Subcutaneous abdominal adipose tissue (tissue), 5 donors: ENCODE results near the gene PDE11A.
A peak's percentile ranks its signal among the peaks of the same experiment; 100 is the strongest.

Experiments used
- H3K27ac ChIP-seq: one replicate; pipeline ENCODE4 v1.7.0; 2013; ENCODE audit warnings: low read depth, mild to moderate bottlenecking, inconsistent platforms, low read length, moderate library complexity
- H3K27me3 ChIP-seq, 5 donors: one replicate each; pipeline ENCODE4 v1.7.0; 2013; ENCODE audit warnings: low read length in 5 of 5, inconsistent platforms in 1 of 5; ENCODE audit not compliant: control insufficient read depth in 5 of 5, insufficient read depth in 4 of 5
- H3K36me3 ChIP-seq, 5 donors: one replicate each; pipeline ENCODE4 v1.7.0; 2013; ENCODE audit warnings: low read length in 5 of 5; ENCODE audit not compliant: control insufficient read depth in 5 of 5, insufficient read depth in 5 of 5
- H3K4me1 ChIP-seq, 5 donors: one replicate each; pipeline ENCODE4 v1.7.0; 2013; ENCODE audit warnings: low read length in 5 of 5, mild to moderate bottlenecking in 3 of 5, moderate library complexity in 1 of 5; ENCODE audit not compliant: control insufficient read depth in 5 of 5, insufficient read depth in 5 of 5
- H3K4me3 ChIP-seq, 5 donors: one replicate each; pipeline ENCODE4 v1.7.0; 2013; ENCODE audit warnings: low read length in 5 of 5, low read depth in 1 of 5
- H3K9ac ChIP-seq, 5 donors: one replicate each; pipeline ENCODE4 v1.7.0; 2013; ENCODE audit warnings: low read length in 5 of 5, mild to moderate bottlenecking in 4 of 5, moderate library complexity in 3 of 5
- H3K9me3 ChIP-seq, 5 donors: one replicate each; pipeline ENCODE4 v1.7.0; 2013; ENCODE audit warnings: low read length in 5 of 5; ENCODE audit not compliant: control insufficient read depth in 5 of 5
- donor health status: healthy.
- donor health status: healthy.
- donor health status: healthy.
- donor health status: healthy.
- donor health status: healthy.

Gene PDE11A

GRCh38 chr2:177784745-177785067 lies 287.9 kb downstream of the PDE11A start:
- H3K27ac ChIP-seq = peak overlapping the region; percentile 96

GRCh38 chr2:177783835-177784744 lies 288.5 kb downstream of the PDE11A start:
- Histone ChIP-seq H3K27me3 (no peaks in the 10 kb centered on the region), H3K9ac (peak overlapping the region in 3 of 5 donors; percentile 1 to 62 (median 48)), H3K4me1 (peaks cover 2 to 20% (median 16%) of the 10 kb centered on the region in 5 donors), H3K4me3 (peak overlapping the region in 4 of 5 donors; percentile 7 to 14 (median 10)), H3K36me3 (no peaks in the 10 kb centered on the region), H3K9me3 (peaks cover 0 to 3% (median 0%) of the 10 kb centered on the region in 5 donors), H3K27ac (peak overlapping the region; percentile 96)

More at GRCh38 chr2:177784745-177785067, 287.9 kb downstream of the PDE11A start:
- Histone ChIP-seq H3K9me3 (peaks cover 0 to 3% (median 0%) of the 10 kb centered on the region in 5 donors), H3K4me3 (peak overlapping the region in 3 of 5 donors; percentile 7 to 15 (median 8)), H3K4me1 (peaks cover 2 to 20% (median 16%) of the 10 kb centered on the region in 5 donors), H3K9ac (peak overlapping the region in 3 of 5 donors; percentile 7 to 62 (median 48)), H3K27me3 (no peaks in the 10 kb centered on the region), H3K36me3 (no peaks in the 10 kb centered on the region)

GRCh38 chr2:177783091-177783490 lies 289.5 kb downstream of the PDE11A start:
- Histone ChIP-seq H3K36me3 (no peaks in the 10 kb centered on the region), H3K4me3 (no peak overlapping the region)

GRCh38 chr2:177782613-177783012 lies 290.0 kb downstream of the PDE11A start:
- peaks cover 0 to 3% (median 0%) of the 10 kb centered on the region in 5 donors for H3K9me3 ChIP-seq
- peaks cover 2 to 20% (median 16%) of the 10 kb centered on the region in 5 donors for H3K4me1 ChIP-seq
- no peak overlapping the region for H3K9ac ChIP-seq
- H3K27me3 ChIP-seq = no peaks in the 10 kb centered on the region
- no peak overlapping the region for H3K4me3 ChIP-seq
- no peaks in the 10 kb centered on the region for H3K36me3 ChIP-seq
- H3K27ac ChIP-seq = peak overlapping the region; percentile 96

More at GRCh38 chr2:177783091-177783490, 289.5 kb downstream of the PDE11A start:
- Histone ChIP-seq H3K9ac (no peak overlapping the region), H3K27me3 (no peaks in the 10 kb centered on the region), H3K4me1 (peaks cover 2 to 20% (median 16%) of the 10 kb centered on the region in 5 donors), H3K27ac (peak overlapping the region; percentile 96), H3K9me3 (peaks cover 0 to 3% (median 0%) of the 10 kb centered on the region in 5 donors)

GRCh38 chr2:177778472-177778871 lies 294.1 kb downstream of the PDE11A start:
- Histone ChIP-seq H3K4me3 (no peak overlapping the region), H3K27me3 (no peaks in the 10 kb centered on the region), H3K4me1 (peaks cover 0 to 2% (median 0%) of the 10 kb centered on the region in 5 donors), H3K36me3 (no peaks in the 10 kb centered on the region), H3K9me3 (peaks cover 0 to 11% (median 0%) of the 10 kb centered on the region in 5 donors), H3K9ac (no peak overlapping the region), H3K27ac (no peak overlapping the region)

- H3K9ac ChIP-seq = no peak overlapping the region
- H3K9me3 ChIP-seq = peaks cover 0 to 8% (median 0%) of the 10 kb centered on the region in 5 donors
- H3K27me3 ChIP-seq = no peaks in the 10 kb centered on the region
- no peaks in the 10 kb centered on the region for H3K36me3 ChIP-seq
- no peaks in the 10 kb centered on the region for H3K4me1 ChIP-seq
- H3K4me3 ChIP-seq = no peak overlapping the region
- no peak overlapping the region for H3K27ac ChIP-seq
Measured at GRCh38 chr2:177772529-177772928, 300.0 kb downstream of the PDE11A start.

- Histone ChIP-seq H3K9me3 (peaks cover 0 to 8% (median 0%) of the 10 kb centered on the region in 5 donors), H3K36me3 (no peaks in the 10 kb centered on the region), H3K27ac (no peak overlapping the region), H3K4me3 (no peak overlapping the region), H3K27me3 (no peaks in the 10 kb centered on the region), H3K9ac (no peak overlapping the region), H3K4me1 (no peaks in the 10 kb centered on the region)
Measured at GRCh38 chr2:177771191-177771590, 301.4 kb downstream of the PDE11A start.

- Histone ChIP-seq H3K27me3 (no peaks in the 10 kb centered on the region), H3K36me3 (no peaks in the 10 kb centered on the region), H3K4me3 (no peak overlapping the region), H3K9ac (no peak overlapping the region), H3K4me1 (peaks cover 0 to 9% (median 8%) of the 10 kb centered on the region in 5 donors), H3K9me3 (no peaks in the 10 kb centered on the region), H3K27ac (no peak overlapping the region)
Measured at GRCh38 chr2:177767768-177768167, 304.8 kb downstream of the PDE11A start.

GRCh38 chr2:177765698-177766097 lies 306.9 kb downstream of the PDE11A start:
- no peaks in the 10 kb centered on the region for H3K9me3 ChIP-seq
- H3K27ac ChIP-seq = no peak overlapping the region
- no peaks in the 10 kb centered on the region for H3K36me3 ChIP-seq
- no peaks in the 10 kb centered on the region for H3K27me3 ChIP-seq
- H3K4me3 ChIP-seq = no peak overlapping the region
- peaks cover 0 to 9% (median 8%) of the 10 kb centered on the region in 5 donors for H3K4me1 ChIP-seq
- H3K9ac ChIP-seq = no peak overlapping the region
